ENCODE data around the gene SLC35G2. TPM values are rescaled to one million over a fixed set of nuclear protein-coding genes. Genes with fewer than 3 reads are reported as not detected.
"Not testable (repeated sequence)": the region's sequence is repeated elsewhere in the genome, so short reads cannot be mapped to it uniquely, and the experiment has no call there.

The SLC35G2 gene
- total and polyA plus RNA-seq, 4 donors = 3.6 to 9.1 (median 5.7) TPM

DNA sequence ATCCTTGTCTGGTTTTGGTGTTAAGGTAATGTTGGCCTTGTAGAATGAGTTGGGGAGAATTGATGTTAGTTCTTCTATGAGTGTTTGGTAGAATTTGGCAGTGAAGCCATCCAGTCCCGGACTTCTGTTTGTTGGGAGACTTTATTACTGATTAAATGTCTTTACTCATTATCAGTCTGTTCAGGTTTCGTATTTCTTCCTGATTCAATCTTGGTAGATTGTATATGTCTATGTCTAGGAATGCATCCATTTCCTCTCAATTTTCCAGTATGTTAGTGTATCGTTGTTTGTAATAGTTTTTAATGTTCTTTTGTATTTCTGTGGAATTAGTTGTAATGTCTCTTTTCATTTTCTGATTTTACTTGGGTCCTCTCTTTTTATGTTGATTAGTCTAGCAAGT is 82.5 kb downstream of the SLC35G2 start:
- no peak for DNase-seq
- TF ChIP-seq, protein P1, sequence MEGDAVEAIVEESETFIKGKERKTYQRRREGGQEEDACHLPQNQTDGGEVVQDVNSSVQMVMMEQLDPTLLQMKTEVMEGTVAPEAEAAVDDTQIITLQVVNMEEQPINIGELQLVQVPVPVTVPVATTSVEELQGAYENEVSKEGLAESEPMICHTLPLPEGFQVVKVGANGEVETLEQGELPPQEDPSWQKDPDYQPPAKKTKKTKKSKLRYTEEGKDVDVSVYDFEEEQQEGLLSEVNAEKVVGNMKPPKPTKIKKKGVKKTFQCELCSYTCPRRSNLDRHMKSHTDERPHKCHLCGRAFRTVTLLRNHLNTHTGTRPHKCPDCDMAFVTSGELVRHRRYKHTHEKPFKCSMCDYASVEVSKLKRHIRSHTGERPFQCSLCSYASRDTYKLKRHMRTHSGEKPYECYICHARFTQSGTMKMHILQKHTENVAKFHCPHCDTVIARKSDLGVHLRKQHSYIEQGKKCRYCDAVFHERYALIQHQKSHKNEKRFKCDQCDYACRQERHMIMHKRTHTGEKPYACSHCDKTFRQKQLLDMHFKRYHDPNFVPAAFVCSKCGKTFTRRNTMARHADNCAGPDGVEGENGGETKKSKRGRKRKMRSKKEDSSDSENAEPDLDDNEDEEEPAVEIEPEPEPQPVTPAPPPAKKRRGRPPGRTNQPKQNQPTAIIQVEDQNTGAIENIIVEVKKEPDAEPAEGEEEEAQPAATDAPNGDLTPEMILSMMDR (IDR thresholded peaks at IDR 0.05; ENCODE audit: control extremely low read depth, extremely low read depth) = no peak
- 78 to 90% methylated on average over 3 of the region's 3 CpGs for WGBS, 2 donors
- H3K36me3 ChIP-seq (ENCODE audit: control insufficient read depth in 4 of 4, insufficient read depth in 4 of 4, low read length in 4 of 4) = peaks cover 0 to 3% (median under 1%) of the 10 kb centered on the region in 4 donors
- no peak overlapping the region for H3K27ac ChIP-seq (ENCODE audit: low read depth in 1 of 2, low read length in 1 of 2)
- H3K27me3 ChIP-seq (ENCODE audit: control insufficient read depth in 3 of 3, insufficient read depth in 3 of 3, low read length in 2 of 3) = no peaks in the 10 kb centered on the region
- no peak overlapping the region for H3K4me3 ChIP-seq
- ATAC-seq (ENCODE audit: insufficient read depth, low FRiP score) = no peak
- H3K9ac ChIP-seq (ENCODE audit: insufficient read depth in 1 of 2, low read length in 2 of 2) = no peak overlapping the region
- H3K9me3 ChIP-seq (ENCODE audit: control insufficient read depth in 4 of 4, insufficient read depth in 3 of 4, low read length in 3 of 4) = peaks cover 0 to 5% (median 2%) of the 10 kb centered on the region in 4 donors
- peaks cover 0 to 6% (median 0%) of the 10 kb centered on the region in 5 donors for H3K4me1 ChIP-seq (ENCODE audit: control insufficient read depth in 5 of 5, insufficient read depth in 5 of 5, low read length in 5 of 5)

DNA sequence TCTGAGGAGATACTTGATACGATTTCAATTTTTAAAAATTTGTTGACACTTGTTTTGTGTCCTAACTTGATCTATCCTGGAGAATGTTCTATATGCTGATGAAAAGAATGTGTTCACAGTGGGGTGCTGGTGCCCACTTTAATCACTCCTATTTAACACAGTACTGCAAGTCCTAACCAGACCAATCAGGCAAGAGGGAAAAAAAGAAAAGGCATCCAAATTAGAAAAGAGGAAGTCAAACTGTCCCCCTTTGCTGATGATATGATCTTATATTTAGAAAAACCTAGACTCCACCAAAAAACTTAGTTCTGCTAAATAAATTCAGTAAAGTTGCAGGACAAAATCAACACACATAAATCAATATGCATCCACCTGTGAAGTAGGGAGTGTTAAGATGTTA is 83.6 kb downstream of the SLC35G2 start:
- H3K27me3 ChIP-seq (ENCODE audit: control insufficient read depth in 3 of 3, insufficient read depth in 3 of 3, low read length in 2 of 3); H3K4me3 ChIP-seq; H3K9ac ChIP-seq (ENCODE audit: insufficient read depth in 1 of 2, low read length in 2 of 2); H3K9me3 ChIP-seq (ENCODE audit: control insufficient read depth in 4 of 4, insufficient read depth in 3 of 4, low read length in 3 of 4); H3K27ac ChIP-seq (ENCODE audit: low read depth in 1 of 2, low read length in 1 of 2); H3K36me3 ChIP-seq (ENCODE audit: control insufficient read depth in 4 of 4, insufficient read depth in 4 of 4, low read length in 4 of 4); DNase-seq; ATAC-seq (ENCODE audit: insufficient read depth, low FRiP score): not testable (repeated sequence)
- H3K4me1 ChIP-seq (ENCODE audit: control insufficient read depth in 5 of 5, insufficient read depth in 5 of 5, low read length in 5 of 5) = peaks cover 0 to 16% (median 0%) of the 10 kb centered on the region in 5 donors
- 94% methylated on average over 1 of the region's 1 CpG for WGBS, 2 donors

DNA sequence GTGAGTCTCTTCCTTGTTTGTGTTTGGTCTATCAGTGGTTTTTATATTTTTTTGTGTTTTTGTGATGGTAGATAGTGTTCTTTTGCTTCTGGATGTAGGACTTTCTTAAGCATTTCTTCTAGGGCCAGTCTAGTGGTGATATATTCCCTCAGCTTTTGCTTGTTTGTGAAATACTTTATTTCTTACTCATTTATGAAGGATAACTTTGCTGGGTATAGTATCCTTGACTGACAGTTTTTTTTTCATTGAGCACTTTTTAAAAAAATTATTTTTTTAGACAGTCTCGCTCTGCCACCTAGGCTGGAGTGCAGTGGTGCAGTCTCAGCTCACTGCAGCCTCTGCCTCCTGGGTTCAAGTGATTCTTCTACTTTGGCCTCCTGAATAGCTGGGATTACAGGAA is 85.0 kb downstream of the SLC35G2 start:
- peaks cover 0 to 13% (median 0%) of the 10 kb centered on the region in 5 donors for H3K4me1 ChIP-seq (ENCODE audit: control insufficient read depth in 5 of 5, insufficient read depth in 5 of 5, low read length in 5 of 5)
- peaks cover 0 to 5% (median 2%) of the 10 kb centered on the region in 4 donors for H3K9me3 ChIP-seq (ENCODE audit: control insufficient read depth in 4 of 4, insufficient read depth in 3 of 4, low read length in 3 of 4)
- no peak overlapping the region for H3K27ac ChIP-seq (ENCODE audit: low read depth in 1 of 2, low read length in 1 of 2)
- ATAC-seq (ENCODE audit: insufficient read depth, low FRiP score) = no peak
- 0 to 50% methylated on average over 1 of the region's 1 CpG for WGBS, 2 donors
- no peak overlapping the region for H3K4me3 ChIP-seq
- TF ChIP-seq, protein P1 (IDR thresholded peaks at IDR 0.05; ENCODE audit: control extremely low read depth, extremely low read depth) = no peak
- no peak overlapping the region for H3K9ac ChIP-seq (ENCODE audit: insufficient read depth in 1 of 2, low read length in 2 of 2)
- H3K27me3 ChIP-seq (ENCODE audit: control insufficient read depth in 3 of 3, insufficient read depth in 3 of 3, low read length in 2 of 3) = no peaks in the 10 kb centered on the region
- no peak for DNase-seq
- peaks cover 0 to 3% (median under 1%) of the 10 kb centered on the region in 4 donors for H3K36me3 ChIP-seq (ENCODE audit: control insufficient read depth in 4 of 4, insufficient read depth in 4 of 4, low read length in 4 of 4)

DNA sequence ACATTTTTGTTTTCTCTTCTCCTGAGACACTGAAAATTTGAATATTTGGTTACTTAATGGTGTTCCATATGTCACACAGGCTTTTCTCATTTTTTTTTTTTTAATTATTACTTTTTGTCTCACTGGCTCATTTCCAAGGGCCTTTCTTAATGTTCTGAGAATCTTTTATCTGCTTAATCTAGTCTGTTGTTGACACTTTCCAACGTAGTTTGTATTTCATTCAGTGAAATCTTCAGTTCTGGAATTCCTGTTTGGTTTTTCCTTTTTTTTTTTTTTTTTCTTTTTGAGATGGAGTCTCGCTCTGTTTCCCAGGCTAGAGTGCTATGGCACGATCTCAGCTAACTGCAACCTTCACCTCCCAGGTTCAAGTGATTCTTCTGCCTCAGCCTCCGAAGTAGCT is 85.8 kb downstream of the SLC35G2 start:
- no peak overlapping the region for H3K27ac ChIP-seq (ENCODE audit: low read depth in 1 of 2, low read length in 1 of 2)
- no peak for ATAC-seq (ENCODE audit: insufficient read depth, low FRiP score)
- 75 to 81% methylated on average over 4 of the region's 4 CpGs for WGBS, 2 donors
- DNase-seq = no peak
- H3K36me3 ChIP-seq (ENCODE audit: control insufficient read depth in 4 of 4, insufficient read depth in 4 of 4, low read length in 4 of 4) = peaks cover 0 to 3% (median under 1%) of the 10 kb centered on the region in 4 donors
- peaks cover 0 to 5% (median 2%) of the 10 kb centered on the region in 4 donors for H3K9me3 ChIP-seq (ENCODE audit: control insufficient read depth in 4 of 4, insufficient read depth in 3 of 4, low read length in 3 of 4)
- TF ChIP-seq, protein P1 (IDR thresholded peaks at IDR 0.05; ENCODE audit: control extremely low read depth, extremely low read depth) = no peak
- peaks cover 0 to 13% (median 2%) of the 10 kb centered on the region in 5 donors for H3K4me1 ChIP-seq (ENCODE audit: control insufficient read depth in 5 of 5, insufficient read depth in 5 of 5, low read length in 5 of 5)
- H3K4me3 ChIP-seq = no peak overlapping the region
- H3K9ac ChIP-seq (ENCODE audit: insufficient read depth in 1 of 2, low read length in 2 of 2) = no peak overlapping the region
- H3K27me3 ChIP-seq (ENCODE audit: control insufficient read depth in 3 of 3, insufficient read depth in 3 of 3, low read length in 2 of 3) = no peaks in the 10 kb centered on the region

Other genes with a start within 250 kb of the SLC35G2 start
- 10 to 100 TPM; 29.4 to 90.0 TPM for gene STAG1, start 66.7 kb upstream of the SLC35G2 start, total RNA-seq
- 10 to 100 TPM in 1 of 2 donors, 1 to 10 TPM in 1; 8.1 to 11.7 TPM for gene STAG1, start 66.7 kb upstream of the SLC35G2 start, polyA plus RNA-seq
- gene NCK1, start 43.1 kb downstream of the SLC35G2 start, total RNA-seq = 10 to 100 TPM; 30.9 to 68.0 TPM
- gene NCK1, start 43.1 kb downstream of the SLC35G2 start, polyA plus RNA-seq = 10 to 100 TPM; 11.3 to 29.6 TPM
- 1 to 10 TPM in 1 of 2 donors, under 1 TPM in 1; 0.23 to 1.3 TPM for gene IL20RB, start 138.9 kb downstream of the SLC35G2 start, total RNA-seq
- under 1 TPM; 0.77 to 1.00 TPM for gene IL20RB, start 138.9 kb downstream of the SLC35G2 start, polyA plus RNA-seq